ENCODE measurements around the gene RASGEF1C. TPM values are rescaled to one million over a fixed set of nuclear protein-coding genes. Genes with fewer than 3 reads are reported as not detected.

Gene RASGEF1C
- total and polyA plus RNA-seq, 4 experiments from 2014 or later, result not detected

DNA sequence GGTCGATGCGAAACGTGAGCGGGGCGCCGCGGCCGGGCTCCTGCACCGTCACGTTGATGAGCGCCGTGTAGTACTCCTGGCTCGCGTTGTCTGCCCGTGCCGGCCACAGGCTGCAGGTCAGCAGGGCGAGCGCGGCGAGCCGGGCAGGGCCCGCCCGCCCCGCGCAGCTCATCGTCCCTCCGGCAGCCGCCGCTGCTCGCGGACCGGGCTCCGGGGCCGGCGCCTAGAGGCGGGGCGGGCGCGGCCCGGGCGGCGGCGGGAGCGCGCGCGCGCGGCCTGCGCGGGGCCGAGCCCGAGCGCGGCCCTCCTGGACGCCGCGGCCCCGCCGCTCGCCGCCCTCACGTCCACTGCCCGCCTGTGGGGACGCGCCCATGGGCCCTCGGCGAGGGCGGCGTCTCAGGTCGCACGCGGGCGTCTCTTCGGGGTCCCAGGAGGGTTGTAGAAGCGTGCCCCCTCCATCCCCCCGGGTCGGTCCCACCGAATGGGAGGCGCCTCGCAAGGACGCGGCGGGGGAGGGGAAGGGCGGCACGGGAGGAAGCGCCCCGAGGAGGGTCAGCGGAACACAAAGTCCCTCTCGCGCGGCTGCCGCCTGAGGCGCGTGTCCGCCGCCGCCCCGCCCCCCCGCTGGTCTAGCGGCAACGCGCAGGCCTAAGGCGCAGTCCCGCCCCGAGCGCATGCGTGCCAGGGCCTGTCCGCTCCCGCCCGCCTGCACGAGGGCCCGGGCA is 137.3 kb downstream of the RASGEF1C start, which contains the start of gene RNF130:
RNF130 (minus strand) TSS at position 229 of the 725 bp plus-strand sequence; CDS start at position 172, 57 bp downstream.
- H3K36me3 ChIP-seq (ENCODE audit: insufficient read depth, low read length), result no peaks in the 10 kb centered on the region
- DNase-seq, result peak; percentile 70 to 84 (median 79)
- peak within 1 kb of the TSS; percentile 37 to 64 for H3K4me3 ChIP-seq (ENCODE audit: low read length in 2 of 2)
- CTCF ChIA-PET (ENCODE audit: partially characterized antibody), result interaction anchor here (1.2 to 2.2 kb wide), 2 partner anchors 19 to 309 kb away, joined by 3 to 9 read pairs; no protein-coding TSS in a partner anchor
- peak within 1 kb of the TSS; percentile 56 for H3K27ac ChIP-seq (ENCODE audit: low read depth, low read length)
- H3K27ac Mint-ChIP-seq, result peak within 1 kb of the TSS; percentile 80 to 94 (median 89)
- POLR2A ChIA-PET (ENCODE audit: partially characterized antibody), result interaction anchor here (0.7 to 2.1 kb wide), 3 partner anchors 19 to 252 kb away, joined by 3 to 7 read pairs (median 3); no protein-coding TSS in a partner anchor
- H3K4me1 Mint-ChIP-seq, result peaks cover 18 to 35% (median 24%) of the 10 kb centered on the region in 4 donors
- H3K27me3 Mint-ChIP-seq, result peaks cover 0 to 3% of the 10 kb centered on the region in 2 donors
- H3K36me3 Mint-ChIP-seq, result peaks cover 0 to 3% of the 10 kb centered on the region in 2 donors
- peak within 1 kb of the TSS; percentile 83 to 93 (median 89) for H3K4me3 Mint-ChIP-seq
- H3K27me3 ChIP-seq (ENCODE audit: insufficient read depth, low read length), result no peaks in the 10 kb centered on the region
- H3K9me3 Mint-ChIP-seq, result no peaks in the 10 kb centered on the region
- intact Hi-C loops (cut with micrococcal nuclease), result loop anchor here (1.0 to 5.0 kb wide), 6 partner anchors 19 to 519 kb away; partner anchors contain the start of genes MAML1, MRNIP, RUFY1 and TBC1D9B
- H3K9me3 ChIP-seq (ENCODE audit: control insufficient read depth in 1 of 2, low read length in 2 of 2), result no peaks in the 10 kb centered on the region
- peaks cover 22% of the 10 kb centered on the region for H3K4me1 ChIP-seq (ENCODE audit: insufficient read depth, low read length)

DNA sequence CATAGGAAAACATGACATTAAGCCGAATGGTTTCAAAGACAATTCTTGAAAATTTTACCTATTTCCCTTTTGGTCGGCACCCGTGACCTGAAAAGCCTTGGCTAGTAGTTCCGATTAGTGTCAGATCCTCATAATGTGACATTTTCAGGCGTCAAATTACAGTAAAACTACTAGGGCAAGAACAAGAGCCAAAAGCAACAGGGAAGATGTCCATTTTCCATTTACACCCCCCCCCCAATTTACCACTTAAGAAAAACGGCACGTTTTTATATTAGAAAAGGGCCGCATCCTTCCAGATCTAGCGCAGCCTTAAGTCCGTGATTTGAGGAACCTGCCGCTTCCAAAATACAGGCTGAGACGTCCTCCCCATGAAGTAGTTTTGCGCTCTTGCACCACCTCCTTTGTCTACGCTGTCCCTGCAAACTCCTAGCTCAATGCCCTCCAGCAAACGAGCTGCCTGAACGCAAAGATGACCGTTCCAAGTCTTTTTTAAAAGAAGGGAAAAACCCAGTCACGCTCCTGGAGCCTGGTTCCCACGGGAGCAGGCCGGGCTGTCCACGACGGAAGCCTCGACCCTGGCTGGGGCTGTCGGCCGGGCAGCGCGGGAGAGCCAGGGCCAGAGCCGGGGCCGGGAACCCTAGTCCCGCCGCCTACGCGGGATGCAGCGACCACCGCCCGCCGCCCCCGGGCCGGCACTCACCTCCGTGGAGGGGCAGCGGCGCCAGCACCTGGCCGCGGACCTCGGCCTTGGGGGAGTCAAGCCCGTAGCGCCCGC is 138.1 kb downstream of the RASGEF1C start:
- Mint-ChIP-seq H3K36me3 (peaks cover 0 to 4% of the 10 kb centered on the region in 2 donors), H3K27me3 (peaks cover 0 to 2% of the 10 kb centered on the region in 2 donors), H3K4me1 (peaks cover 18 to 35% (median 25%) of the 10 kb centered on the region in 4 donors), H3K9me3 (no peaks in the 10 kb centered on the region), H3K4me3 (peak overlapping the region; percentile 76 to 93 (median 89)), H3K27ac (peak overlapping the region; percentile 49 to 87 (median 70))
- peak overlapping the region; percentile 37 to 50 for H3K4me3 ChIP-seq (ENCODE audit: low read length in 2 of 2)
- H3K4me1 ChIP-seq (ENCODE audit: insufficient read depth, low read length), result peaks cover 22% of the 10 kb centered on the region
- intact Hi-C loops (cut with micrococcal nuclease), result loop anchor here (5.0 kb wide), 4 partner anchors 164 to 519 kb away; partner anchors contain the start of genes MRNIP, RUFY1 and TBC1D9B
- H3K27ac ChIP-seq (ENCODE audit: low read depth, low read length), result no peak overlapping the region
- no peaks in the 10 kb centered on the region for H3K27me3 ChIP-seq (ENCODE audit: insufficient read depth, low read length)
- no peaks in the 10 kb centered on the region for H3K9me3 ChIP-seq (ENCODE audit: control insufficient read depth in 1 of 2, low read length in 2 of 2)
- DNase-seq, result peak in 2 of 5 donors; percentile 15 to 19
- H3K36me3 ChIP-seq (ENCODE audit: insufficient read depth, low read length), result no peaks in the 10 kb centered on the region
- ChIA-PET CTCF (ENCODE audit: partially characterized antibody) (interaction anchor here (1.2 to 2.2 kb wide), 2 partner anchors 20 to 308 kb away, joined by 3 to 9 read pairs; no protein-coding TSS in a partner anchor), POLR2A (ENCODE audit: partially characterized antibody) (interaction anchor here (0.7 to 2.1 kb wide), 2 partner anchors 18 to 20 kb away, joined by 3 to 7 read pairs; no protein-coding TSS in a partner anchor)

DNA sequence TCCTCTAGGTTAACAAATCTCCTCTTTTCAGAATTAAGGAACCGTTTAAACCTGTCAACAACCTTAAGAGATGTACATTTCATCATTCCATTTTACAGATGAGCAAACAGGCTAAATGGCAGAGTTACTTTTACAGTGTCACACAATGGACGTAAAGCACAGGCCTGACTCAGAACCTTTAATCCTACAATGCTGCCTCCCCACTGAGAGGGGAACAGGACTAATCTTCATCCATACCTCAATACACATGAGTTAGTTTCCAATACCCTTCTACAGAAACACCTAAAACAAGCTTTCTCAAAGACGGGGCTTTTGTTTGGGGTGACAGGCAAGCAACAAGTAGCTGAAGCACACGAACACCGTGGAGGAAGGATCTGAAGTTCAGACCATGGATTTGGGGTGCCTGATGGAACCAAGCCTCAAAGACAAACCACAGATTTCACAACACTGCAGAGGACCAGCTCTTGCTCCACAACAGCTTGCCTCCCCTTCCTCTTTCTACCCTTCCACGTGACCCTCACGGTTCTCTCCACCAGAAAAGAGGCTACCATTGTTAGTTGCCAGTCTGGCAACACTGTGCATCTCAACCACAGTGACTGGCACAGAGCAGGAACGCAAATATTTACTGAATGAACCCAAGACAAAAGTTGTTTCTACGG is 139.3 kb downstream of the RASGEF1C start:
- H3K36me3 Mint-ChIP-seq, result peaks cover 0 to 4% of the 10 kb centered on the region in 2 donors
- H3K27ac Mint-ChIP-seq, result peak overlapping the region in 4 of 7 donors; percentile 29 to 54 (median 44)
- ChIA-PET CTCF (ENCODE audit: partially characterized antibody) (interaction anchor here (1.3 to 2.2 kb wide), 2 partner anchors 10 to 21 kb away, joined by 4 to 9 read pairs; no protein-coding TSS in a partner anchor), POLR2A (ENCODE audit: partially characterized antibody) (interaction anchor here (0.7 kb wide), 1 partner anchor 21 kb away, joined by 4 read pairs; no protein-coding TSS in a partner anchor)
- intact Hi-C loops (cut with micrococcal nuclease), result loop anchor here (5.0 kb wide), 4 partner anchors 162 to 517 kb away; partner anchors contain the start of genes MRNIP, RUFY1 and TBC1D9B
- no peaks in the 10 kb centered on the region for H3K27me3 ChIP-seq (ENCODE audit: insufficient read depth, low read length)
- H3K4me1 ChIP-seq (ENCODE audit: insufficient read depth, low read length), result peaks cover 22% of the 10 kb centered on the region
- no peak overlapping the region for H3K27ac ChIP-seq (ENCODE audit: low read depth, low read length)
- H3K4me3 ChIP-seq (ENCODE audit: low read length in 2 of 2), result no peak overlapping the region
- peaks cover 18 to 35% (median 25%) of the 10 kb centered on the region in 4 donors for H3K4me1 Mint-ChIP-seq
- peaks cover 0 to 2% of the 10 kb centered on the region in 2 donors for H3K27me3 Mint-ChIP-seq
- H3K4me3 Mint-ChIP-seq, result peak overlapping the region; percentile 38 to 91 (median 68)
- no peaks in the 10 kb centered on the region for H3K9me3 ChIP-seq (ENCODE audit: control insufficient read depth in 1 of 2, low read length in 2 of 2)
- no peaks in the 10 kb centered on the region for H3K9me3 Mint-ChIP-seq
- H3K36me3 ChIP-seq (ENCODE audit: insufficient read depth, low read length), result no peaks in the 10 kb centered on the region
- no peak for DNase-seq

DNA sequence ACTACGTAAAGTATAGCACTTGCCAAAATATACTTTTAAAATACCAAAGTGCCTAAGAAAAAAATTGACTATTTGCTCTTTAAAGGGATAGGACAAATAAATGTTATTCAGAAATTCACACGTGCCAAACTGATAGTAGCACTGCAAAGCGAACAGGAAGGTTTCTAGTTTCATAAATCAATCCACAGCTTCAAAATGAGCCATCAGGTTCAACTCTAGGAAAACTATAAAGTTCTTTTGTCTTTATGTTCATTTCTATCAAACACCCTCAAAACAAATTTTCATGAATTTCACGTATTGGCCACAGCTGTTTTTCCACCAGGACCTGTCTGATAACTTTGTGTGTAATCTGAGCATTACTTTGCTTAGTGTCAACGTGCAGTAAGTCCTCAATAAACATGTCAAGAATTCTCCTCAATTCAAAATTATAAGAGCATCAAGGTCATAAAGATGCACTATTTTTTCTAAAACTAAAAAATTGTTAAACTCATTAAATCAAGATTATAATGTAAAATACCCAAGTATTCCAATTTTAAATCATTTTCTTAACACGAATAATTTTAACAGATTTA is 140.4 kb downstream of the RASGEF1C start:
- CTCF ChIA-PET (ENCODE audit: partially characterized antibody), result no interaction called here
- peaks cover 18 to 32% (median 24%) of the 10 kb centered on the region in 4 donors for H3K4me1 Mint-ChIP-seq
- Histone ChIP-seq H3K27me3 (ENCODE audit: insufficient read depth, low read length) (no peaks in the 10 kb centered on the region), H3K9me3 (ENCODE audit: control insufficient read depth in 1 of 2, low read length in 2 of 2) (no peaks in the 10 kb centered on the region), H3K27ac (ENCODE audit: low read depth, low read length) (no peak overlapping the region), H3K36me3 (ENCODE audit: insufficient read depth, low read length) (no peaks in the 10 kb centered on the region), H3K4me3 (ENCODE audit: low read length in 2 of 2) (no peak overlapping the region), H3K4me1 (ENCODE audit: insufficient read depth, low read length) (peaks cover 22% of the 10 kb centered on the region)
- no peak overlapping the region for H3K27ac Mint-ChIP-seq
- H3K27me3 Mint-ChIP-seq, result peaks cover 0 to 2% of the 10 kb centered on the region in 2 donors
- no peak overlapping the region for H3K4me3 Mint-ChIP-seq
- H3K9me3 Mint-ChIP-seq, result no peaks in the 10 kb centered on the region
- POLR2A ChIA-PET (ENCODE audit: partially characterized antibody), result no interaction called here
- intact Hi-C loops (cut with micrococcal nuclease), result no loop called here
- H3K36me3 Mint-ChIP-seq, result peaks cover 0 to 4% of the 10 kb centered on the region in 2 donors
- DNase-seq, result no peak

DNA sequence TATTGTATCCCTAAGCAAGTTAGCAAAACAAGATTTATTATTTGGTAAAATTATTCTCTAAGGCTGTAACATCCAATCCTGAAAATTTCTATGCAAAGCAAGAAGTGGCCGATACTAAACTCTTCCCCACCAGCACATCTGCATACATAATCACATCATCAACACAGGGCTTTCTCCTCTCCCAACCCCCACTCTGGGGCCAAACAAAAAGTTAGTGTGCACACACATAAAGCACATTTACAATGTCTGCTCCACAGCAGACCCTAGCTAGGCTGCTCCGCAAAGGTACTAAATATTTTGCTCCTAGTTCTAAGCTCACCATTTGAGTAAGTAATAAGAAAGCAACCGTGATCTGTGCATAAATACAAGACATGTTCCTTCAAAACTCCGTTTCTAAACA is 141.0 kb downstream of the RASGEF1C start:
- Histone ChIP-seq H3K9me3 (ENCODE audit: control insufficient read depth in 1 of 2, low read length in 2 of 2) (no peaks in the 10 kb centered on the region), H3K36me3 (ENCODE audit: insufficient read depth, low read length) (no peaks in the 10 kb centered on the region), H3K27me3 (ENCODE audit: insufficient read depth, low read length) (no peaks in the 10 kb centered on the region), H3K4me1 (ENCODE audit: insufficient read depth, low read length) (peaks cover 22% of the 10 kb centered on the region), H3K4me3 (ENCODE audit: low read length in 2 of 2) (no peak overlapping the region), H3K27ac (ENCODE audit: low read depth, low read length) (no peak overlapping the region)
- Mint-ChIP-seq H3K9me3 (no peaks in the 10 kb centered on the region), H3K36me3 (peaks cover 0 to 3% of the 10 kb centered on the region in 2 donors), H3K27me3 (peaks cover 0 to 2% of the 10 kb centered on the region in 2 donors), H3K4me3 (no peak overlapping the region), H3K27ac (no peak overlapping the region), H3K4me1 (peaks cover 21 to 29% (median 24%) of the 10 kb centered on the region in 4 donors)
- intact Hi-C loops (cut with micrococcal nuclease), result no loop called here
- ChIA-PET CTCF (ENCODE audit: partially characterized antibody) (no interaction called here), POLR2A (ENCODE audit: partially characterized antibody) (no interaction called here)
- DNase-seq, result no peak

DNA sequence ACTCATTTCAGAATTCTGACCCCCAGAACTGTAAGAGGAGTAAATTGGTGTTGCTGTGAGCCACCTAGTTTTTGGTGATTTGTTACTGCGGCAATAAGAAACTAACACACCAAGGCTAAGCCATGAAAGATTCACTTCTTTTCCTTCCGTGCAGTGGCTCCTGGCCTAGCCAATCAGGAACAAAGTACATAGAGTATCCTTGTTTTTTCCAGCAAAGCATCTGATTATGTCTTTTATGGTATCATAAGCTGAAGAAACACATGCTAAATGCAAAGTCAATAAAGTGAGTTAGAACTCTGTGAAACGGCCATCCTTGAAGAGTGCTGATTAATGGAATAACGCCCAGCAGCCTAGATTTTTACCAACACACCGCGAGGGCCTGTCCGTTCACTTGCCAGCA is 148.8 kb downstream of the RASGEF1C start:
- no peaks in the 10 kb centered on the region for H3K36me3 ChIP-seq (ENCODE audit: insufficient read depth, low read length)
- no peaks in the 10 kb centered on the region for H3K4me1 ChIP-seq (ENCODE audit: insufficient read depth, low read length)
- no peak for DNase-seq
- intact Hi-C loops (cut with micrococcal nuclease), result no loop called here
- ChIA-PET POLR2A (ENCODE audit: partially characterized antibody) (no interaction called here), CTCF (ENCODE audit: partially characterized antibody) (no interaction called here)
- H3K27ac ChIP-seq (ENCODE audit: low read depth, low read length), result no peak overlapping the region
- Mint-ChIP-seq H3K27ac (peak overlapping the region in 1 of 7 donors; percentile 9), H3K4me1 (peaks cover 0 to 4% (median under 1%) of the 10 kb centered on the region in 4 donors), H3K36me3 (no peaks in the 10 kb centered on the region), H3K9me3 (no peaks in the 10 kb centered on the region), H3K27me3 (no peaks in the 10 kb centered on the region), H3K4me3 (no peak overlapping the region)
- no peak overlapping the region for H3K4me3 ChIP-seq (ENCODE audit: low read length in 2 of 2)
- H3K27me3 ChIP-seq (ENCODE audit: insufficient read depth, low read length), result no peaks in the 10 kb centered on the region
- H3K9me3 ChIP-seq (ENCODE audit: control insufficient read depth in 1 of 2, low read length in 2 of 2), result no peaks in the 10 kb centered on the region
